HEK293T (cell line): ENCODE results near the gene TMEM254.
A peak's percentile ranks its signal among the peaks of the same experiment; 100 is the strongest.

Experiments used
- CTCF ChIA-PET: fragments of 350-600 bp; formaldehyde crosslinking; extraction: SDS; loops from one replicate; lab custom pipeline; 2021; ENCODE audit warnings: antibody characterized with exemption, inconsistent platforms; lab: Yijun Ruan, JAX
- POLR2A ChIA-PET: fragments of 350-600 bp; formaldehyde crosslinking; extraction: SDS; loops from one replicate; lab custom pipeline; 2020; ENCODE audit warnings: antibody characterized with exemption, inconsistent platforms; lab: Yijun Ruan, JAX
- DNase-seq: peaks from one replicate; pipeline ENCODE4 v3.0.0; 2012; ENCODE audit warnings: mixed read lengths; ENCODE audit errors: extremely low spot score
- ARNT ChIP-seq: fragments of 450-650 bp; IDR thresholded peaks from 2 replicates; pipeline ENCODE4 v1.6.1; 2017; ENCODE audit warnings: mild to moderate bottlenecking
- BHLHE40 ChIP-seq: fragments of 450-650 bp; IDR thresholded peaks from 2 replicates; pipeline ENCODE4 v1.6.1; 2016; ENCODE audit warnings: mild to moderate bottlenecking, moderate library complexity, borderline replicate concordance
- CTBP1 ChIP-seq: fragments of 450-650 bp; IDR thresholded peaks from 2 replicates; pipeline ENCODE4 v1.6.1; 2016; ENCODE audit warnings: borderline replicate concordance
- ELF4 ChIP-seq: fragments of 450-650 bp; IDR thresholded peaks from 2 replicates; pipeline ENCODE4 v1.6.1; 2017; ENCODE audit warnings: antibody characterized with exemption
- FOXA1 ChIP-seq: fragments of 450-650 bp; IDR thresholded peaks from 2 replicates; pipeline ENCODE4 v1.6.1; 2016; ENCODE audit warnings: mild to moderate bottlenecking
- FOXK2 ChIP-seq: fragments of 450-650 bp; IDR thresholded peaks from 2 replicates; pipeline ENCODE4 v1.6.1; 2016; ENCODE audit warnings: mild to moderate bottlenecking
- FOXM1 ChIP-seq: fragments of 450-650 bp; IDR thresholded peaks from 2 replicates; pipeline ENCODE4 v1.6.1; 2017; ENCODE audit warnings: mild to moderate bottlenecking, borderline replicate concordance
- HDGF ChIP-seq: fragments of 450-650 bp; IDR thresholded peaks from 2 replicates; pipeline ENCODE4 v1.6.1; 2017; ENCODE audit warnings: antibody characterized with exemption, borderline replicate concordance
- L3MBTL2 ChIP-seq: fragments of 450-650 bp; conservative IDR thresholded peaks from 2 replicates; pipeline ENCODE4 v1.6.1; 2016; ENCODE audit warnings: mild to moderate bottlenecking
- LEF1 ChIP-seq: fragments of 450-650 bp; IDR thresholded peaks from 2 replicates; pipeline ENCODE4 v1.6.1; 2017; ENCODE audit warnings: mild to moderate bottlenecking, borderline replicate concordance
- NFRKB ChIP-seq: fragments of 450-650 bp; IDR thresholded peaks from 2 replicates; pipeline ENCODE4 v1.6.1; 2016; ENCODE audit warnings: mild to moderate bottlenecking, moderate library complexity
- PKNOX1 ChIP-seq: fragments of 450-650 bp; IDR thresholded peaks from 2 replicates; pipeline ENCODE4 v1.6.1; 2016
- SP1 ChIP-seq: fragments of 450-650 bp; IDR thresholded peaks from 2 replicates; pipeline ENCODE4 v1.6.1; 2017
- SUZ12 ChIP-seq: fragments of 450-650 bp; IDR thresholded peaks from 2 replicates; pipeline ENCODE4 v1.6.1; 2016; ENCODE audit warnings: mild to moderate bottlenecking
- TARDBP ChIP-seq: fragments of 450-650 bp; IDR thresholded peaks from 2 replicates; pipeline ENCODE4 v1.6.1; 2016
- ZNF384 ChIP-seq: fragments of 450-650 bp; IDR thresholded peaks from 2 replicates; pipeline ENCODE4 v1.6.1; 2016

Gene TMEM254

GRCh38 chr10:80075781-80076180 lies 2.7 kb upstream of the TMEM254 start:
- POLR2A ChIA-PET, result interaction anchor here (1.0 kb wide), 1 partner anchor 32 kb away, joined by 3 read pairs; no protein-coding TSS in a partner anchor
- CTCF ChIA-PET, result interaction anchor here (0.6 kb wide), 1 partner anchor 68 kb away, joined by 3 read pairs; no protein-coding TSS in a partner anchor
- DNase-seq, result no peak

DNA sequence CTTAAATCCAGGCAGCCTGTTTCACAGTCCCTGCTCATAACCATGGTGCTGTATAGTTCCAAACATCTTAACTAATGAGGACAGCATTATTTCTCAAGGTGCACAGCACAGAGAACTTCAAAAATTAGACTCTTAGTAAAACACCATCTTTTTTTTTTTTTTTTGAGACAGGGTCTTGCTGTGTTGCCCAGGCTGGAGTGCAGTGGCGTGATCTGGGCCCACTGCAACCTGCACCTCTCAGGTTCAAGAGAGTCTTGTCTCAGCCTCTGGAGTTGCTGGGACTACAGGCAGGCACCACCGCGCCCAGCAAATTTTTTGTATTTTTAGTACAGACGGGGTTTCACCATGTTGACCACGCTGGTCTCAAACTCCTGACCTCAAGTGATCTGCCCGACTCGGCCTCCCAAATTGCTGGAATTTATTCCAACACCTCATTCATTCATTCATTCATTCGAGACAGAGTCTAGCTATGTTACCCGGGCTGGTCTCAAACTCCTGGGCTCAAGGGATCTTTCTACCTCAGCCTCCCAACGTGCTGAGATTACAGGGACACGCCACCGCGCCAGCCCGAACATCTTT lies 507 bp upstream of the TMEM254 start:
- ChIA-PET CTCF (no interaction called here), POLR2A (interaction anchor here (1.4 to 1.5 kb wide), 2 partner anchors 30 to 33 kb away, joined by 3 to 4 read pairs; no protein-coding TSS in a partner anchor)
- no peak for TF ChIP-seq ARNT
- no peak for TF ChIP-seq L3MBTL2
- peak; percentile 71 for TF ChIP-seq ZNF384
- TF ChIP-seq SP1, result no peak
- no peak for TF ChIP-seq HDGF
- TF ChIP-seq TARDBP, result no peak
- no peak for TF ChIP-seq FOXK2
- no peak for TF ChIP-seq NFRKB
- DNase-seq, result no peak

More at GRCh38 chr10:80075781-80076180, 2.7 kb upstream of the TMEM254 start:
- TF ChIP-seq PKNOX1, result no peak
- TF ChIP-seq HDGF, result no peak
- no peak for TF ChIP-seq SP1
- TF ChIP-seq CTBP1, result no peak
- TF ChIP-seq L3MBTL2, result no peak
- no peak for TF ChIP-seq ZNF384
- TF ChIP-seq LEF1, result no peak
- no peak for TF ChIP-seq NFRKB
- no peak for TF ChIP-seq FOXA1
- TF ChIP-seq TARDBP, result no peak
- no peak for TF ChIP-seq FOXM1
- no peak for TF ChIP-seq SUZ12
- TF ChIP-seq BHLHE40, result no peak
- no peak for TF ChIP-seq ELF4
- no peak for TF ChIP-seq FOXK2
- TF ChIP-seq ARNT, result no peak

DNA sequence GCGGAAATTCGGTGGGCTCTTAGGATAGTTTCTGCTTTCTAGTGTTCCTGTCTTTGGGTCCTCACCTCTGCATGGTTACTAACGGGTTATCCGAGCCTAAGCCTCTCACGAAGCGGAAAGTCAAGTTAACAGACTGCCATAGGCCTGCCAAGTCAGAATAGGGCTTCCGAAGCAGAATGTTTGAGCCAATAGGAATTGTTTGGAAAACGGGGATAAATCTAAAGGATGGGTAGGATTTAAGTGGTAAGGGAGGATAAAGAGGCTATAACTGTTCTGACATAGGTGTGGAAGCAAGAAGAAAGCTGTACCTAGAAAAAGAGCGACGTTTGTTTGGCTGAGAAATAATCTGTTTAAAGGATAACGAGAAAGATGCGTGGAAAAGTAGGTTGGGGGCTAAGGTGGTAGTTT lies 851 bp downstream of the TMEM254 start:
- TF ChIP-seq BHLHE40, result no peak
- no peak for TF ChIP-seq TARDBP
- no peak for TF ChIP-seq PKNOX1
- no peak for TF ChIP-seq HDGF
- TF ChIP-seq LEF1, result no peak
- no peak for TF ChIP-seq ARNT
- TF ChIP-seq SP1, result no peak
- no peak for TF ChIP-seq SUZ12
- TF ChIP-seq CTBP1, result no peak
- TF ChIP-seq FOXK2, result no peak
- no peak for TF ChIP-seq FOXM1
- TF ChIP-seq ZNF384, result no peak
- no peak for TF ChIP-seq NFRKB
- TF ChIP-seq L3MBTL2, result no peak
- no peak for TF ChIP-seq FOXA1
- TF ChIP-seq ELF4, result no peak
- POLR2A ChIA-PET, result interaction anchor here (0.6 to 1.5 kb wide), 10 partner anchors 9 to 1050 kb away, joined by 3 to 6 read pairs (median 4); no protein-coding TSS in a partner anchor
- no peak for DNase-seq
- CTCF ChIA-PET, result interaction anchor here (0.9 kb wide), 1 partner anchor 33 kb away, joined by 3 read pairs; no protein-coding TSS in a partner anchor

DNA sequence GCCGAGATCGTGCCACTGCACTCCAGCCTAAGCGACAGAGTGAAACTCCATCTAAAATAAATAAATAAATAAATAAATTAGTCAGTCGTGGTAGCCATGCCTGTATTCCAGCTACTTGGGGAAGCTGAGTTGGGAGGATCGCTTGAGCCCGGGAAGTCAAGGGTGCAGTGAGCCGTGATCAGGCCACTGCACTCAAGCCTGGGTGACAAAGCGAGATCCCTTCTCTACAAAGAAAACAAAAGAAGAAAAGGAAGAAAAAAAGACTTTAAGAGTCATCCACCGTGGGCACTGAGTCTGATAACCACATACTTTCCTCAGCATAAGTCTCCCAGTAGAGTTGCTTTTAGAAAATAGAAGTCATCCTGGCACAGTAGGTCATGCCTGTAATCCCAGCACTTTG lies 2.6 kb downstream of the TMEM254 start:
- ChIA-PET CTCF (no interaction called here), POLR2A (no interaction called here)
- no peak for DNase-seq
- TF ChIP-seq FOXK2, result no peak
- no peak for TF ChIP-seq NFRKB
- TF ChIP-seq ZNF384, result no peak
- no peak for TF ChIP-seq FOXA1
- no peak for TF ChIP-seq HDGF
- TF ChIP-seq ELF4, result no peak
- TF ChIP-seq BHLHE40, result no peak
- TF ChIP-seq TARDBP, result no peak
- TF ChIP-seq CTBP1, result no peak
- no peak for TF ChIP-seq FOXM1
- no peak for TF ChIP-seq L3MBTL2

- no peak for TF ChIP-seq ARNT
- TF ChIP-seq FOXK2, result no peak
- no peak for TF ChIP-seq BHLHE40
- no peak for TF ChIP-seq ZNF384
- no peak for TF ChIP-seq TARDBP
- no peak for TF ChIP-seq CTBP1
- no peak for TF ChIP-seq LEF1
- no peak for TF ChIP-seq FOXM1
- no peak for TF ChIP-seq FOXA1
- no peak for TF ChIP-seq PKNOX1
- no peak for TF ChIP-seq SUZ12
- TF ChIP-seq SP1, result no peak
- TF ChIP-seq NFRKB, result no peak
- TF ChIP-seq ELF4, result no peak
- TF ChIP-seq HDGF, result no peak
- POLR2A ChIA-PET, result no interaction called here
- CTCF ChIA-PET, result no interaction called here
- DNase-seq, result no peak
Observed at GRCh38 chr10:80081801-80082750, 3.6 kb downstream of the TMEM254 start.
